ENCODE data around the gene TPRN.
A peak's percentile ranks its signal among the peaks of the same experiment; 100 is the strongest.

Gene TPRN

DNA sequence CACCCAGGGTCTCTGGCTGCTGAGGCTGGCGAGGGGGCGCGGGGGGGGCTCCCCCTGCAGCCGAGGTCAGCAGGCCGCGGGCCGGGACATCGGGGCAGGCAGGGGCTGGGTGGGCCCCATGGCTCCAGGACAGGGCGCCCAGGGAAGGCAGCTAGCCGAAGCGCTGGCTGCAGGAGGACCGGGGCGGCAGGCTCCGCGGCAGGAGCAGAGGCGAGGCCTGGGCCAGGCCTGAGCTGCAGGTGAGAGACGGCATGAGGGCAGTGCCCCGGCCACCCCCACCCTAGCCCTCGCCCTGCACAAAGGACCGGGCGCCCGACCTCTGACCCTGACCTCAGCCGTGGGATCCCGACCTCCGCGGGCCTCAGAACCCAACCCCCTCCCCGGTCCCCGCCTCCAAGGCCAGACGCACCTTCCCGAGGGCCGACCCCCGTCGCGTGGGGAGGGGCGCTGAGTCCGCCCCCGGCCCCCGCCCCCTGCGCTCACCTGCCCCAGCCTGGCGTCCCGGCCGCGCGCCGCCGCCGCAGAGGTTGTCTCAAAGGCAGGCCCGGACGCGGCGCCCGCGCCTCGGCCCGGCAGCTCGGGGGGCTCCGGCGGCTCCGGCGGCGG, 21.1 kb upstream of the TPRN start:
- Mint-ChIP-seq H3K27ac (no peak overlapping the region), H3K36me3 (ENCODE audit: low read depth) (no peaks in the 10 kb centered on the region), H3K4me1 (ENCODE audit: low read depth) (no peaks in the 10 kb centered on the region), H3K4me3 (no peak overlapping the region), H3K27me3 (ENCODE audit: low read depth) (no peaks in the 10 kb centered on the region), H3K9me3 (no peaks in the 10 kb centered on the region)

DNA sequence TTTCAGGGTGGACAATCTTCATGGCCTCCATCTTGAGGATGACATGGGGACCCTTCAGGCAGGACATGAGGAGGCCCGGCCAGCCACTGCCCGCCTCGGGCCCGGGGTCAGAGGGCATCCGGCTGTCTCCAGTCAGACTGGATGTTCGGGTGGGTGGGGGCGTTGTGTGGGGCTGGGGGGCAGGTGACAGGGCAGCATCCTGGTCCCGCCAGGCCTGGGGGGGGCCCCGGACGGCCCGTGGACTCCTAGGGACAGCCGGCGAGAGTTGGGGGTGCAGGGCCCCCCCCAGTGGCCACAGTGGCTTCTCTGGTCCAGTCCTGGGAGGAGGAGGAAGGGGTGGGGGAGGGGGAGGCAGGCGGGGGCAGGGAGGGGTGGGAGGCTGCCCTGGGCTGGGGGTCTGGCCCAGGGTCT, 20.6 kb upstream of the TPRN start:
- Mint-ChIP-seq H3K27ac (no peak overlapping the region), H3K36me3 (ENCODE audit: low read depth) (no peaks in the 10 kb centered on the region), H3K9me3 (no peaks in the 10 kb centered on the region), H3K4me1 (ENCODE audit: low read depth) (no peaks in the 10 kb centered on the region), H3K27me3 (ENCODE audit: low read depth) (no peaks in the 10 kb centered on the region), H3K4me3 (peak overlapping the region; percentile 53)

DNA sequence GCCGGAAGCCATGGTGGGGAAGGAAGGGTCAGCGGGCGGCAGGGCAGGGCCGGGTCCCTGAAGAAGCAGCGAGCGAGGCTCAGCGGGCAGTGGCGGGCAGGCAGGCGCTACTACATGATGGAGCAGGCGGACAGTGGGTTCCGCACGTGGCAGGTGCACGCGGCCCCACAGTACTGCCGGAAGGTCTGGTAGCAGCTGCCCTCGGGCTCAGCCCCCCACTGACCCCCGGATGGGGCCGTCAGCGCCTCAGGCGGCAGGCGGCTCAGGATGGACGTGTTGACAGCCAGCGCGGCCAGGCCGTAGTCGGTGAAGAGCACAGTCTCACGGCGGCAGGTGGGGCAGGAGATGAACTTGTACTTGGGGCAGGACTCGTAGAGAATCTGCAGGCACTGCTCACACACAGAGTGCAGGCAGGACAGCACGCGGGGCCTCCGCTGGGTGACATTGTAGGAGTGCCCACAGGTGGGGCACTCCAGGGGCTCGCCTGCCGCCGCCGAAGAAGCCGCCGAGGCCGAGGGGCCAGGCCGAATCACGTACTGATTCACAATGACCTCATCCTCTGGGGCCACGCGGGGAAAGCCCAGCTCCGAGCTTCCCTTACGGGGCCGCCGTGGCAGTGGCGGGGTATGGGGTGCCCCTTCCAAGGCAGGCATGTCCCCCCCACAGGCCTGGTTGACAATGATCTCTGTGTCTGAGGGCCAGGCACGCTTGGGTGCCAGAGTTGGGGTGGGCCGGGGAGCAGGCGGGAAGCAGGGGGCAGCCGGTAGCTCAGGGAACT, 20.0 kb upstream of the TPRN start:
- H3K36me3 Mint-ChIP-seq (ENCODE audit: low read depth), result no peaks in the 10 kb centered on the region
- H3K9me3 Mint-ChIP-seq, result no peaks in the 10 kb centered on the region
- no peaks in the 10 kb centered on the region for H3K4me1 Mint-ChIP-seq (ENCODE audit: low read depth)
- H3K4me3 Mint-ChIP-seq, result peak overlapping the region; percentile 53
- H3K27ac Mint-ChIP-seq, result no peak overlapping the region
- H3K27me3 Mint-ChIP-seq (ENCODE audit: low read depth), result no peaks in the 10 kb centered on the region

DNA sequence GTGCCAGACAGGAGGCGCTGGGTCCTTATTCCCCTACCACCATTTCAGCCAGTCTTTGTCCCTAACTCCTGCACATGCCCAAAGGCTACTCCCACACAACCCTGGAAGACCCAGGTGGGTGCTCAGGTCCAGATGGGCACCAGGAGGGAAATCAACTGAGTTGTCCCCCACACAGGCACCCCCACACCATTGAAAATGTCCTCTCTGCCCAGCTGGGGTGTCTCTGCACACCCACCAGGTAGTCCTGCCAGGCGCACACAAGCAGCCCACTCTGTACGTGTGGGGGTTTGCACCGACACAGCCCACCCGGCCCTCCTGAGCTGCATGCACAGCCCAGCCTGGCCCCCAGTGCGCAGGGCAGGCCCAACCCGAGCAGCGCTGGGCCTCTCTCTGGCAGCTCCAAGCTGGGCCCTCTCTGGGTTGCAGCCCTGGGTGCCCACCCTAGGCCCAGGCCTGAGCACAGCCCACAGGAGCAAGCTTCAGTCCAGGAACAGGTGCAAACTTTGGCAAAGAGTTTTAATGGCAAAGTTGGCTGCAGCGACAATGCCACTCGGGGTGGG, 19.3 kb upstream of the TPRN start:
- no peak overlapping the region for H3K4me3 Mint-ChIP-seq
- H3K27ac Mint-ChIP-seq, result no peak overlapping the region
- no peaks in the 10 kb centered on the region for H3K36me3 Mint-ChIP-seq (ENCODE audit: low read depth)
- no peaks in the 10 kb centered on the region for H3K9me3 Mint-ChIP-seq
- H3K27me3 Mint-ChIP-seq (ENCODE audit: low read depth), result no peaks in the 10 kb centered on the region
- no peaks in the 10 kb centered on the region for H3K4me1 Mint-ChIP-seq (ENCODE audit: low read depth)

DNA sequence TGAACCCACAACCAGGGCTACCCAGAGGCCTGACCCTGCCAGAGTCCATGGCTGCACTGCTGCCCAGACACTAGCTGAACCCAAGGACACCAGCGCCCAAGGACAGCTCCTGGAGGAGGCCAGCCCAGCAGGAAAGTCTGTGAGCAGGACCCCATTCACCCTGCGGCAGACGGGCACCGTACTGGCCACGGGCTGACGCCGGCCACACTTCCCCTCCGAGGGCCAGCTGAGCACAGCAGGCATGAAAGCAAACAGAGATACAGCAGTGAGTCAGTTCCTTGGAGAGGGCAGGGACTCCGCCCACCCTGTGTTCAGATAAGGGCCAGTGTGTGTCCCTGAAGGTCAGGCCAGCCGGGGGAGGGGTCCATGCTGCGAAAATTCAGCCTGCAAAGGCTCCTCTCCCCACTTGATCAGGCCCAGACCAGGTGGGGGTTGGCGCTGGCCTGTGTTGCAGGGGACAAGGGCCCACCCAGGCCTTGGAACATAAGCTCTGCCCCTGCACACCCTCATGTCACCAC, 18.3 kb upstream of the TPRN start:
- Mint-ChIP-seq H3K4me3 (no peak overlapping the region), H3K27ac (no peak overlapping the region), H3K27me3 (ENCODE audit: low read depth) (no peaks in the 10 kb centered on the region)

DNA sequence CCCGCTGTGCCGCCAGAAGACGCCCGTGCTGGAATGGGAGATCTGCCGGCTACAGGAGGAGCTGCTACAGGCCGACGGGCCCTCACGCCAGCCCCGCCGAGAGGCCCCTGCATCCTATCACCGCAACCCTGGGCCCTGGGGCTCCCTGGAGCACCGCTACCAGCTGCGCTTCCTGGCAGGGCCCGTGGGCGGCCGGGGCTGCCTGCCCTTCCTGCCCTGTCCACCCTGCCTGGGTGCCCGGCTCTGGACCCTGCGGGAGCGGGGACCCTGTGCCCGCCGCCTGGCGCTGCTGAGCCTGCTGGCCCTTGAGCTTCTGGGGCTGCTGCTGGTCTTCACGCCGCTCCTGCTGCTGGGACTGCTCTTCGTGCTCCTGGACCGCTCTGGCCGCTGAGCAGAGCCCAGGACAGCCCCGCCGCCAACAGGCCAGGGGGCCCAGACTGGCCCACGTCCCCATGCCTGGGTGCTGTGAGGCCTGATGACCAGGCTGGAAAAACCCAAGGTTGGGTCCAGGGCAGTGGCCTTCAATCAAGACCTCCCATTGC, 17.7 kb upstream of the TPRN start:
- no peak overlapping the region for H3K27ac Mint-ChIP-seq

More for the DNA sequence above, 18.3 kb upstream of the TPRN start:
- no peaks in the 10 kb centered on the region for H3K9me3 Mint-ChIP-seq
- H3K36me3 Mint-ChIP-seq (ENCODE audit: low read depth), result no peaks in the 10 kb centered on the region
- H3K4me1 Mint-ChIP-seq (ENCODE audit: low read depth), result no peaks in the 10 kb centered on the region

DNA sequence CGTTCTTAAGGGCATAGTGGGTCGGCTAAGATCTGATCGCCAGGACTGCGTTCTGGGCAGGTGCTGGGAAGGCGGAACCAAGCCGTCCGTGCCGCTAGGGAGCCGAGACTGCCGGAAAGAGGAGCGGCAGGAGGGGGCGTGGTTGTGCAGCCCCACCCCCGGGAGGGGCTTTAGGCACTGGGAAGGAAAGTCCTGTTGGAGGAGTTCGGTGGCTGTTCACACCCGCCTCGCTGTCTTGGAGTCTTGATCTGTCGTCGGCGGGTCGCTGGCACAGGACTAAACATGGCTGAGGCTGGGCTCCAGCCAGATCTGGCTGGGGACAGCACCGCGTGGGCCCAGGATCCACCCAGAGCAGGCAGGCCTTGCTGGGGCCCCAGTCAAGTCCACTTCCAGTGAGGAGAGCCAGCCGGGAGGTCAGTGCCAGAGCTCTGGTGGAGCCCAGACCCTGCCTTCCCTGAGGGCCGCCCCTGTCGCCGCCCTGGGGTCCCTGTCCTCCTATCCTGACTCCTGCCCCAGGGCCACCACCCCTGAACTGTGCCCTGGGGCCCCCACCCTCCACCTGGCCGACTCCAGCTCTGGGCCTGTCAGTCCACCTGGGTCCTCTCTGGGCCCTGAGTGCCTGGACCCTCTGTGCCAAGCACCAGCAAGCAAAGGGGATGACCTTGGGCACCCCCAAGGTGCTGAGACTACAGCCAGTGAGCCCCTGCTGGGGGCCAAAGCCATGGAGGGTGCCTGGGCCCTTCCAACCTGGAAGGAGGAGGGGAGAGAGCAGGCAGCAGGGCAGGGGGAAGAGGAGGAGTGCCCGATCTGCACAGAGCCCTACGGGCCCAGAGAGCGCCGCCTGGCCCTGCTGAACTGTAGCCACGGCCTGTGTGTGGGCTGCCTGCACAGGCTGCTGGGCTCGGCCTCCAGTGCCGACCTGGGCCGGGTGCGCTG, 17.0 kb upstream of the TPRN start:
- Mint-ChIP-seq H3K36me3 (ENCODE audit: low read depth) (no peaks in the 10 kb centered on the region), H3K9me3 (no peaks in the 10 kb centered on the region), H3K27ac (no peak overlapping the region), H3K4me3 (no peak overlapping the region), H3K4me1 (ENCODE audit: low read depth) (no peaks in the 10 kb centered on the region), H3K27me3 (ENCODE audit: low read depth) (no peaks in the 10 kb centered on the region)

More for the DNA sequence above, 17.7 kb upstream of the TPRN start:
- Mint-ChIP-seq H3K27me3 (ENCODE audit: low read depth) (no peaks in the 10 kb centered on the region), H3K9me3 (no peaks in the 10 kb centered on the region), H3K4me1 (ENCODE audit: low read depth) (no peaks in the 10 kb centered on the region), H3K36me3 (ENCODE audit: low read depth) (no peaks in the 10 kb centered on the region), H3K4me3 (no peak overlapping the region)

DNA sequence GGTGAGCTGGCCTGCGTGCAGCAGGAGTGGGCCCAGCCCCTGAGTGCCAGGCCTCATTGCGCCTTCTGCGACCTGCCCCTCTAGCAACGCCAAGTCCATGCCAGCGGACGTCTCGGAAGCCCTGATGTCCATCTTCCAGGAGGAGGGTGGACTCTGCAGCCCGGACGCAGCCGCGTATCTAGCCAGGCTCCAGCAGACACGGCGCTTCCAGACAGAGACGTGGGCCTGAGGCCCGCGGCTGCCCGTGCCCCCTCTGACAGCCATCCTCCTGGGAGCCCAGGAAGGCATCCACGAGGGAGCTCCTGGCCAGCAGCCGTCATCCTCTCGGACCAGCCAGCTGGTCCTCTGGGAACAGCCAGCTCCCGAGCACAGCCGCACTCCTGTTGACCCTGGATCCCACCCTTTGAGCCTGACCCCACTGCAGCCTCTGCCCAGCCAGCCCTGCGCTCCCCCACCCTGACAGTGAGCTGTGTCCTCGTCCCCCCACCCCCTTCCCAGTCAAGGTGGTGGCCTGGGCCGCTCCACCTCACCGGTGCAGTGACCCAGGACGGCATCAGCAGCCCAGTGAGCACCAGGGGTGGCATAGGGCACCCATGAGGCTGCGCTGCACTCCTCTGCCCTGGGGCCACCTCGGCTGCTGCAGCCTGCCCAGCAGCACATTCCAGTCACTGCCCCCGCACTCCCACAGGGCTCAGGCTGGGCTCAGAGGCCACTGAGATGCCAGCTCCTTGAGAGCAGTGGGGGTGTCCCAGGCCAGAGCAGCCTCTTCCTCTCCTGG, 15.8 kb upstream of the TPRN start:
- Mint-ChIP-seq H3K4me1 (ENCODE audit: low read depth) (no peaks in the 10 kb centered on the region), H3K9me3 (no peaks in the 10 kb centered on the region), H3K27ac (no peak overlapping the region), H3K4me3 (no peak overlapping the region), H3K27me3 (ENCODE audit: low read depth) (no peaks in the 10 kb centered on the region), H3K36me3 (ENCODE audit: low read depth) (no peaks in the 10 kb centered on the region)

DNA sequence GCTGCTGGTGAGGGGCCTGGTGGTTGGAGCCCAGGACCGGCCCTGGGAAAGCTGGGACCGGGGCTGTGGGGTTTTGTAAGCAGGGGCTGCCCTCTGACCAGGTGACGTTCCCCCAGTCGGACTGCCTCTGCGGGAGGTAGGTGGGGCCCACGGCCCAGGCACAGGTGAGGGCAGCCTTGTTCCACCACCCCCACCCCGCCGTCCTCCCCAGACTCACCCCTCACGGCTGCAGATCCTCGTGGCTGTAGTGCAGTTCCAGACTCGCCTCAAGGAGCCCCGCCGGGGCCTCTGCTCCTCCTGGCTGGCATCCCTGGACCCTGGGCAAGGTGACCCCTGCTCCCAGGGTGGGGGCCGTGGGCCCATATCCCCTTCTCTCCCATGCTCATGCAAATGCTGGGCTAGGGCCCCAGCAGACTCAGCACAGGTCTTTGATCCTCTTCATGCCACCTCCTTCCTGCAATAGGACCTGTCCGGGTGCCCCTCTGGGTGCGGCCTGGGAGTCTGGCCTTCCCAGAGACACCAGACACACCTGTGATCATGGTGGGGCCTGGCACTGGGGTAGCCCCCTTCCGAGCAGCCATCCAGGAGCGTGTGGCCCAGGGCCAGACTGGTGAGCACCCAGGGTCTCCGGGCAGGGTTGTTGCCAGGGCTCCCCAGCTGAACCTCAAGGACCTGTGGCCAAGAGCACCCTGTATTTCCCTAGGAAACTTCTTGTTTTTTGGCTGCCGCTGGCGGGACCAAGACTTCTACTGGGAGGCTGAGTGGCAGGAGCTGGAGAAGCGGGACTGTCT, 14.8 kb upstream of the TPRN start:
- no peak overlapping the region for H3K4me3 Mint-ChIP-seq
- H3K27me3 Mint-ChIP-seq (ENCODE audit: low read depth), result no peaks in the 10 kb centered on the region
- H3K36me3 Mint-ChIP-seq (ENCODE audit: low read depth), result no peaks in the 10 kb centered on the region
- no peaks in the 10 kb centered on the region for H3K4me1 Mint-ChIP-seq (ENCODE audit: low read depth)
- H3K9me3 Mint-ChIP-seq, result no peaks in the 10 kb centered on the region
- no peak overlapping the region for H3K27ac Mint-ChIP-seq

DNA sequence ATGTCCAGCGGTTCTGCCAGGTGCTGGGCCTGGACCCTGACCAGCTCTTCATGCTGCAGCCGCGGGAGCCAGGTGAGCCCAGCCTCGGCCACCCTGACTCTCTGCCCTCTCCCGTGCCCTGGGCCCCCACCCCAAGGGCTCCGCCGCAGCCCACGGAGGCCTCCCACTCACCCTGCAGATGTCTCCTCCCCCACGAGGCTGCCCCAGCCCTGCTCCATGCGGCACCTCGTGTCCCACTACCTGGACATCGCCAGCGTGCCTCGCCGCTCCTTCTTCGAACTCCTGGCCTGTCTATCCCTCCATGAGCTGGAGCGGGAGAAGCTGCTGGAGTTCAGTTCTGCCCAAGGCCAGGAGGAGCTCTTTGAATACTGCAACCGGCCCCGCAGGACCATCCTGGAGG, 14.1 kb upstream of the TPRN start:
- Mint-ChIP-seq H3K36me3 (ENCODE audit: low read depth) (no peaks in the 10 kb centered on the region), H3K27me3 (ENCODE audit: low read depth) (no peaks in the 10 kb centered on the region), H3K4me1 (ENCODE audit: low read depth) (no peaks in the 10 kb centered on the region), H3K9me3 (no peaks in the 10 kb centered on the region), H3K27ac (no peak overlapping the region), H3K4me3 (no peak overlapping the region)

DNA sequence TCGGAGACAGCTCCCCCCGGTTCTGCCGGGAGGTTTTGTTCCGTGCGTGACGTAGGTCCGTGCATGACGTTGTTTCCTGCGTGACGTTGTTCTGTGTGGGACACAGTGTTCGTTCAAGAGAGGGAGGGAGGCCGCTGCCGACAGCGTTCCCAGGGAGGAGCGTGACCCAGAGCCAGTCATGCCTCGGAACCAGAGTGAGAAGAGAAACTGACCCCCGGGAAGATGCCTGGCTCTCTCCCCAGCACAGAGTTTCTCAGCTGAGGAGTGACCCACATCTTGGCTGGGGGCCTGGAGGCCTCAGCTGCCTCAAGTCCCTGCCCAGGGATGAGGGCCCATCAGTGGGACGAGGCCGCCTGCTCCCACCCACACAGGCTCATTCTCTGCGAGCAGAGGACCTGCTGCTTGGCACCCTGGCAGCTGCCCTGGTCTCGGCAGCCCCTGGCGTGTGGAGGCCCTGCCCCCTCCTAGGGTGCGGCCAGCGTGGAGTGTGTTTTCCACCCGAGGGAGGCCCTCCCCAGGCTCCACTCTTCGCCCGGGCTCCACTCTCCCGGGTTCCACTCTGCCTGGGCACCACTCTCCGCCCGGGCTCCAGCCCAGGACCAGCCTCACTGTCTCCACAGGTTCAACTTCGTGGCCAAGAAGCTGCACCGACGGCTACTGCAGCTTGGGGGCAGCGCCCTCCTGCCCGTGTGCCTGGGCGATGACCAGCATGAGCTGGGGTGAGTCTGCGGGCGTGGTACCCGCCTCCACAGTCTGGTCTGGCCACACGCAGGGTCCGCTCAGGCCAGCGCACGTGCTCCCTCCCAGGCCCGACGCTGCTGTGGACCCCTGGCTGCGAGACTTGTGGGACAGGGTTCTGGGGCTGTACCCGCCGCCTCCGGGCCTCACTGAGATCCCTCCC, 12.9 kb upstream of the TPRN start:
- H3K36me3 Mint-ChIP-seq (ENCODE audit: low read depth), result peaks cover 6% of the 10 kb centered on the region
- H3K4me3 Mint-ChIP-seq, result no peak overlapping the region
- H3K27ac Mint-ChIP-seq, result no peak overlapping the region
- H3K9me3 Mint-ChIP-seq, result no peaks in the 10 kb centered on the region
- H3K27me3 Mint-ChIP-seq (ENCODE audit: low read depth), result no peaks in the 10 kb centered on the region
- H3K4me1 Mint-ChIP-seq (ENCODE audit: low read depth), result no peaks in the 10 kb centered on the region

DNA sequence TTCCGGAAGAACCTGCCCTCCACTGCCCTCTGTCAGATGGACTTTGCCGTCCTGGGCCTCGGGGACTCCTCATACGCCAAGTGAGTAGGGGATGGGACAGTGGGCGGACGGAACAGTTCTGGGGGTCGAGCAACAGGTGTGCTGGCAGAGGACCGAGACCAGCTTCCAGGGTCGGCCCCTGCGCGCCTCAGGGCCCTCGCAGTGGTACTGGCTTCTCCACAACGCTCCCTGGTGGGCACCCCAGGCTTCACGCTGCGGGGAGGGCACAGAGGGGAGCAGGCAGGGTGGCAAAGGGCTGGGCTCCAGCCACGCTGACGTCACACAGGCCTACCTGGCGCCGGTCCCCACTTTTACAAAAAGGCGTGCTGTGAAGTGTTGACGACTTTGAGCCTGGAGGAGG, 12.0 kb upstream of the TPRN start:
- Mint-ChIP-seq H3K4me3 (no peak overlapping the region), H3K36me3 (ENCODE audit: low read depth) (peaks cover 8% of the 10 kb centered on the region), H3K27me3 (ENCODE audit: low read depth) (no peaks in the 10 kb centered on the region), H3K9me3 (no peaks in the 10 kb centered on the region), H3K27ac (no peak overlapping the region), H3K4me1 (ENCODE audit: low read depth) (peaks cover 1% of the 10 kb centered on the region)

Data from T-helper 1 cell treated with Interleukin-12 subunit alpha and Interleukin-12 subunit beta and Interleukin-4 antibody, amounts not matched to agents 30 μg/mL and 1 μg/mL, for 36 hours (primary cell).